OCI-LY3 (cell line): ENCODE results near the gene GALNT16.

Source experiments
- CTCF ChIP-seq: fragments of 200-600, 300-600 bp; sonication (generic); IDR thresholded peaks from 2 replicates; pipeline ENCODE4 v1.5.1; 2014; ENCODE audit warnings: antibody characterized with exemption, low read length, low read depth
- EZH2phosphoT487 ChIP-seq: fragments of 200-600 bp; shearing (Covaris generic); IDR thresholded peaks from 2 replicates; pipeline ENCODE4 v1.6.1; 2018; ENCODE audit warnings: antibody characterized with exemption, mixed run types, low read depth

- no peak for TF ChIP-seq CTCF
- TF ChIP-seq EZH2phosphoT487, result no peak
Measured at GRCh38 chr14:69246331-69246730, 13.6 kb upstream of the GALNT16 start.
